Naive thymus-derived CD8-positive, alpha-beta T cell (primary cell): ENCODE measurements around the gene CCDC97. TPM values are rescaled to one million over a fixed set of nuclear protein-coding genes. Genes with fewer than 3 reads are reported as not detected.

Experiments used
- ATAC-seq, 2 donors: fragments of 150-1000 bp; cut with Tn5 transposase in 1 of 2; sonication (Bioruptor Pico), chemical (Tn5 transposase) in 1 of 2; 1 replicate in 1 of 2; 2 replicates in 1 of 2; pipeline ENCODE4 v1.10.0; 2021; ENCODE audit warnings: mild to moderate bottlenecking in 2 of 2, moderate library complexity in 2 of 2
- POLR2A ChIA-PET: fragments of 350-600 bp; sonication (Branson Sonifier 250); formaldehyde crosslinking; loops from one replicate; lab custom pipeline; 2021; ENCODE audit warnings: antibody characterized with exemption; lab: Charles Lee
- DNase-seq, 10 donors: peaks; one replicate each; pipeline versions ENCODE4 v3.0.0 to v3.0.0-alpha.2; 2020 to 2022
- H3K27ac Mint-ChIP-seq, 10 donors: one replicate each; pipeline ENCODE4 v1.8.0; 2020 to 2022; ENCODE audit warnings: mild to moderate bottlenecking in 10 of 10, mixed read lengths in 10 of 10, moderate library complexity in 4 of 10, inconsistent platforms in 1 of 10
- H3K27me3 Mint-ChIP-seq, 5 donors: one replicate each; pipeline ENCODE4 v1.8.0; 2021 to 2022; ENCODE audit warnings: mixed read lengths in 5 of 5
- H3K36me3 Mint-ChIP-seq, 3 donors: one replicate each; pipeline ENCODE4 v1.8.0; 2020 to 2022; ENCODE audit warnings: mixed read lengths in 3 of 3, mild to moderate bottlenecking in 2 of 3, inconsistent platforms in 1 of 3
- H3K4me1 Mint-ChIP-seq, 4 donors: one replicate each; pipeline ENCODE4 v1.8.0; 2021 to 2022; ENCODE audit warnings: mixed read lengths in 4 of 4
- H3K4me3 Mint-ChIP-seq, 10 donors: one replicate each; pipeline ENCODE4 v1.8.0; 2020 to 2022; ENCODE audit warnings: mild to moderate bottlenecking in 10 of 10, mixed read lengths in 10 of 10, moderate library complexity in 6 of 10, inconsistent platforms in 1 of 10
- H3K9me3 Mint-ChIP-seq, 9 donors: one replicate each; pipeline ENCODE4 v1.8.0; 2020 to 2022; ENCODE audit warnings: mixed read lengths in 9 of 9, mild to moderate bottlenecking in 3 of 9, inconsistent platforms in 1 of 9, moderate library complexity in 1 of 9
- polyA plus RNA-seq, 3 donors: library from polyadenylated mRNA; unstranded; fragments of 300-500 nt; fragmentation: Illumina TruSeq; gene quantifications; one replicate each; pipeline ENCODE4 v1.2.3, GENCODE V29; 2021
- total RNA-seq, 8 experiments: library from RNA in 2 of 8; stranded (reverse) in 2 of 8; gene quantifications; one replicate each; pipeline ENCODE4 v1.2.3 and lab custom pipeline; 2021 to 2026

Gene CCDC97
- total and polyA plus RNA-seq, 5 experiments from 2014 or later: 15.6 to 49.1 (median 25.0) TPM

GRCh38 chr19:41350735-41351338 lies 40.9 kb downstream of the CCDC97 start:
- Mint-ChIP-seq H3K4me1 (peaks cover 31 to 69% (median 58%) of the 10 kb centered on the region in 4 donors), H3K4me3 (peak overlapping the region; percentile 92 to 100 (median 99)), H3K27me3 (no peaks in the 10 kb centered on the region), H3K36me3 (peaks cover 4 to 37% (median 11%) of the 10 kb centered on the region in 3 donors), H3K27ac (peak overlapping the region; percentile 84 to 99 (median 96)), H3K9me3 (no peaks in the 10 kb centered on the region)
- DNase-seq (peak in 1 of 10 donors; percentile 56), ATAC-seq (peak; percentile 9 to 21)
- POLR2A ChIA-PET: interaction anchor here (0.6 to 12.0 kb wide), 17 partner anchors 8 to 199 kb away, joined by 3 to 180 read pairs (median 9); partner anchors contain the start of genes B9D2, CCDC97, EXOSC5 and HNRNPUL1

- peaks cover 4 to 30% (median 7%) of the 10 kb centered on the region in 3 donors for H3K36me3 Mint-ChIP-seq
- peak overlapping the region; percentile 92 to 100 (median 99) for H3K4me3 Mint-ChIP-seq
- H3K27me3 Mint-ChIP-seq: no peaks in the 10 kb centered on the region
- H3K4me1 Mint-ChIP-seq: peaks cover 36 to 72% (median 62%) of the 10 kb centered on the region in 4 donors
- DNase-seq (peak; percentile 74 to 91 (median 84)), ATAC-seq (peak; percentile 57 to 60)
- H3K9me3 Mint-ChIP-seq: no peaks in the 10 kb centered on the region
- H3K27ac Mint-ChIP-seq: peak overlapping the region; percentile 84 to 99 (median 97)
- POLR2A ChIA-PET: interaction anchor here (0.6 to 12.0 kb wide), 22 partner anchors 9 to 201 kb away, joined by 3 to 180 read pairs (median 6); partner anchors contain the start of genes B9D2, CCDC97, EXOSC5 and HNRNPUL1
Observed at GRCh38 chr19:41351339-41352245, 41.6 kb downstream of the CCDC97 start.

- no peaks in the 10 kb centered on the region for H3K27me3 Mint-ChIP-seq
- peak overlapping the region; percentile 92 to 100 (median 99) for H3K4me3 Mint-ChIP-seq
- ATAC-seq: no peak
- H3K36me3 Mint-ChIP-seq: peaks cover 4 to 24% (median 7%) of the 10 kb centered on the region in 3 donors
- peaks cover 41 to 77% (median 66%) of the 10 kb centered on the region in 4 donors for H3K4me1 Mint-ChIP-seq
- no peak for DNase-seq
- no peaks in the 10 kb centered on the region for H3K9me3 Mint-ChIP-seq
- POLR2A ChIA-PET: interaction anchor here (0.7 to 12.0 kb wide), 20 partner anchors 10 to 201 kb away, joined by 3 to 180 read pairs (median 6); partner anchors contain the start of genes B9D2, CCDC97, EXOSC5 and HNRNPUL1
- peak overlapping the region; percentile 91 to 99 (median 97) for H3K27ac Mint-ChIP-seq
Observed at GRCh38 chr19:41352279-41352608, 42.3 kb downstream of the CCDC97 start.

- ATAC-seq: peak; percentile 21 to 25
Observed at GRCh38 chr19:41352609-41353465, 42.9 kb downstream of the CCDC97 start.

GRCh38 chr19:41353466-41354342 lies 43.7 kb downstream of the CCDC97 start, which contains the start of gene TGFB1:
TSS of gene TGFB1 (minus strand) at chr19:41353922. CDS start at chr19:41353044, 878 bp downstream.
- H3K36me3 Mint-ChIP-seq: peaks cover 0 to 13% (median 2%) of the 10 kb centered on the region in 3 donors
- peak; percentile 55 to 57 for ATAC-seq

More at GRCh38 chr19:41352609-41353465, 42.9 kb downstream of the CCDC97 start:
- H3K27me3 Mint-ChIP-seq: no peaks in the 10 kb centered on the region
- peak; percentile 55 to 85 (median 74) for DNase-seq
- POLR2A ChIA-PET: interaction anchor here (0.7 to 12.0 kb wide), 22 partner anchors 10 to 637 kb away, joined by 3 to 180 read pairs (median 6); partner anchors contain the start of genes B9D2, CCDC97, COQ8B and HNRNPUL1
- peak overlapping the region; percentile 92 to 100 (median 99) for H3K4me3 Mint-ChIP-seq
- peaks cover 46 to 83% (median 67%) of the 10 kb centered on the region in 4 donors for H3K4me1 Mint-ChIP-seq
- peak overlapping the region; percentile 91 to 99 (median 97) for H3K27ac Mint-ChIP-seq
- peaks cover 4 to 18% (median 6%) of the 10 kb centered on the region in 3 donors for H3K36me3 Mint-ChIP-seq
- H3K9me3 Mint-ChIP-seq: no peaks in the 10 kb centered on the region

GRCh38 chr19:41354343-41354953 lies 44.5 kb downstream of the CCDC97 start:
- ATAC-seq (no peak), DNase-seq (no peak)
- peak overlapping the region; percentile 78 to 99 (median 91) for H3K4me3 Mint-ChIP-seq
- H3K36me3 Mint-ChIP-seq: peaks cover 0 to 8% (median 2%) of the 10 kb centered on the region in 3 donors
- H3K4me1 Mint-ChIP-seq: peaks cover 42 to 75% (median 66%) of the 10 kb centered on the region in 4 donors
- no peaks in the 10 kb centered on the region for H3K9me3 Mint-ChIP-seq
- POLR2A ChIA-PET: interaction anchor here (0.9 to 12.0 kb wide), 5 partner anchors 10 to 91 kb away, joined by 5 to 180 read pairs (median 44); partner anchors contain the start of genes B9D2, CCDC97 and HNRNPUL1
- H3K27me3 Mint-ChIP-seq: no peaks in the 10 kb centered on the region
- peak overlapping the region; percentile 94 to 99 (median 96) for H3K27ac Mint-ChIP-seq

More at GRCh38 chr19:41353466-41354342, 43.7 kb downstream of the CCDC97 start, which contains the start of gene TGFB1:
- Mint-ChIP-seq H3K9me3 (no peaks in the 10 kb centered on the region), H3K4me1 (peaks cover 45 to 83% (median 69%) of the 10 kb centered on the region in 4 donors), H3K27ac (peak within 1 kb of the TSS; percentile 94 to 99 (median 98)), H3K27me3 (no peaks in the 10 kb centered on the region), H3K4me3 (peak within 1 kb of the TSS; percentile 92 to 100 (median 99))
- peak; percentile 93 to 97 (median 95) for DNase-seq
- POLR2A ChIA-PET: interaction anchor here (0.7 to 12.0 kb wide), 15 partner anchors 10 to 637 kb away, joined by 3 to 180 read pairs (median 11); partner anchors contain the start of genes B9D2, CCDC97, COQ8B and HNRNPUL1

- Mint-ChIP-seq H3K9me3 (no peaks in the 10 kb centered on the region), H3K27ac (peak overlapping the region; percentile 89 to 99 (median 97)), H3K27me3 (no peaks in the 10 kb centered on the region)
Observed at GRCh38 chr19:41355035-41355434, 45.1 kb downstream of the CCDC97 start.

DNA sequence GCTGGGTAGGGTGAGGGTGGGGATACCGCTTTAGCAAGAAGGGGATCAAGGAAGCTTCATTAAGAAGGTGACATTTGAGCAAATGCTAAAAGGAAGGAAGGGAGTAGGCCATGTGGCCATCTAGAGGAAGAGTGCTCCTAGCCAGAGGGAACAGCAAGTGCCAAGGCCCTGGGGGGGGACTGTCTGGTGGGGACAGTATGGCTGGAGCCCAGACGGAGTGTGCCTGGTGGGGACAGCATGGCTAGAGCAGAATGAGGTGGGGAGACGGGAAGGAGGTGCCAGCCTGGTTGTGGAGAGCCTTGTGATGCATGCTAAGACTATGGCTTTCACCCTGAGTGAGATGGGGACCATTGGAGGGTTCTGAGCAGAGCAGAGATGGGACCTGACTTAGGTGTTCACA lies 45.8 kb downstream of the CCDC97 start:
- peaks cover 44 to 69% (median 62%) of the 10 kb centered on the region in 4 donors for H3K4me1 Mint-ChIP-seq
- no peak for ATAC-seq
- peak overlapping the region; percentile 70 to 90 (median 82) for H3K4me3 Mint-ChIP-seq
- peak overlapping the region; percentile 89 to 99 (median 97) for H3K27ac Mint-ChIP-seq
- H3K36me3 Mint-ChIP-seq: peaks cover 0 to 3% (median 3%) of the 10 kb centered on the region in 3 donors
- no peak for DNase-seq
- H3K27me3 Mint-ChIP-seq: no peaks in the 10 kb centered on the region
- no peaks in the 10 kb centered on the region for H3K9me3 Mint-ChIP-seq
- POLR2A ChIA-PET: interaction anchor here (0.9 to 12.0 kb wide), 7 partner anchors 9 to 152 kb away, joined by 3 to 180 read pairs (median 8); partner anchors contain the start of genes B9D2, CCDC97 and HNRNPUL1

More at GRCh38 chr19:41355035-41355434, 45.1 kb downstream of the CCDC97 start:
- H3K4me3 Mint-ChIP-seq: peak overlapping the region; percentile 45 to 90 (median 82)
- DNase-seq (no peak), ATAC-seq (no peak)
- POLR2A ChIA-PET: interaction anchor here (0.6 to 12.0 kb wide), 7 partner anchors 9 to 1522 kb away, joined by 3 to 180 read pairs (median 8); partner anchors contain the start of genes B9D2, CCDC97 and HNRNPUL1
- peaks cover 0 to 3% (median 3%) of the 10 kb centered on the region in 3 donors for H3K36me3 Mint-ChIP-seq
- peaks cover 44 to 74% (median 64%) of the 10 kb centered on the region in 4 donors for H3K4me1 Mint-ChIP-seq

DNA sequence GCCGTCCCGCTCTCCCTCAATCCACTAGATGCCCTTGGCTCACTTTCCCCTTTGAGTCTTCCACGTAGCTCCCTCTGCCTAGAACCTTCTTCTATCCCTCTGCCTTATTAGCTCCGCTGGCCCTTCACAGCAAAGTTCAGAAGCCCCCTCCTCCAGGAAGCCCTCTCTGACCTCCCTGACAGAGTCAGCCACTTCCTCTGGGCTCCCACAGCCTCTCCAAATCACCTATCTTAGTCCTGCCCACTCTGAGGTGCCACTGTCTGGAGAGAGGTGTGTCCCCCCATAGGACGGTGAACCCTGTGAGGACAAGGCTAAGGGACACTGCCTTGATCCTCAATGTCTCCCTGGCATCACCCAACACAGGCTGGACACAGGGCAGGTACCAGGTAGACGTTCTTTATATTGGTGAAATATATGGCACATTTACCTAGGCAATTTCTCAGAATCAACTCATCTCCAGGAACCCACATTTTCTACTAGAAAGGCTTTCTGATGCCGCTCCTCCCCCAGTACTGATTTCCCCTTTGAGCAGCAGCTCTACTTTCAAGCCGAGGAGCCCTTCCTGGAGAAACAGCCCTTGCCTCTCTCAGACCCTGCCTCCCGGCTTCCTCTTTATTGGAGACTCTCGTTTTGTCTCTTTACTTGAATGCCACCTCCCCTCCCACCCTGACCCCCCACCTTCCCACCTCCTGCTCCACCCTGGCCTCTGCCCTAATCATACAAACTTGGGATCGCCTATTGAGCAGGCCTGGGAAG lies 47.2 kb downstream of the CCDC97 start:
- ATAC-seq (peak in 1 of 2 donors; percentile 12), DNase-seq (peak in 3 of 10 donors; percentile 38 to 50 (median 50))
- Mint-ChIP-seq H3K4me3 (peak overlapping the region; percentile 70 to 90 (median 82)), H3K4me1 (peaks cover 37 to 63% (median 58%) of the 10 kb centered on the region in 4 donors), H3K27me3 (no peaks in the 10 kb centered on the region), H3K9me3 (no peaks in the 10 kb centered on the region), H3K27ac (peak overlapping the region; percentile 89 to 99 (median 97)), H3K36me3 (peaks cover 0 to 3% (median 3%) of the 10 kb centered on the region in 3 donors)
- POLR2A ChIA-PET: interaction anchor here (0.5 to 12.0 kb wide), 9 partner anchors 7 to 606 kb away, joined by 3 to 180 read pairs (median 3); partner anchors contain the start of genes B9D2, CCDC97 and HNRNPUL1
